Globus pallidus (tissue), 1 donor: ENCODE measurements around the gene KNOP1.
"Not testable (repeated sequence)": the region's sequence is repeated elsewhere in the genome, so short reads cannot be mapped to it uniquely, and the experiment has no call there.

Source experiments
- DNase-seq: peaks from one replicate; pipeline ENCODE4 v3.0.0-alpha.2; 2015; ENCODE audit warnings: low spot score

KNOP1 gene

GRCh38 chr16:19683453-19684236, 34.4 kb downstream of the KNOP1 start:
- no peak for DNase-seq

GRCh38 chr16:19681637-19682036, 36.4 kb downstream of the KNOP1 start:
- no peak for DNase-seq

- DNase-seq, result no peak
Measured at GRCh38 chr16:19680881-19681340, 37.1 kb downstream of the KNOP1 start.

GRCh38 chr16:19679281-19679680, 38.7 kb downstream of the KNOP1 start:
- DNase-seq, result not testable (repeated sequence)

GRCh38 chr16:19678804-19679203, 39.2 kb downstream of the KNOP1 start:
- DNase-seq, result no peak

GRCh38 chr16:19677402-19677801, 40.6 kb downstream of the KNOP1 start:
- DNase-seq, result no peak

GRCh38 chr16:19674485-19674884, 43.5 kb downstream of the KNOP1 start:
- no peak for DNase-seq

- no peak for DNase-seq
Measured at GRCh38 chr16:19672378-19672777, 45.6 kb downstream of the KNOP1 start.

- DNase-seq, result peak; percentile 95
Measured at GRCh38 chr16:19666477-19666876, 51.5 kb downstream of the KNOP1 start.

- DNase-seq, result not testable (repeated sequence)
Measured at GRCh38 chr16:19665313-19665712, 52.7 kb downstream of the KNOP1 start.

GRCh38 chr16:19664166-19664565, 53.9 kb downstream of the KNOP1 start:
- peak; percentile 62 for DNase-seq

- DNase-seq, result no peak
Measured at GRCh38 chr16:19662351-19662750, 55.7 kb downstream of the KNOP1 start.

- no peak for DNase-seq
Measured at GRCh38 chr16:19660432-19660831, 57.6 kb downstream of the KNOP1 start.

- DNase-seq, result peak; percentile 78
Measured at GRCh38 chr16:19659554-19659953, 58.5 kb downstream of the KNOP1 start.

GRCh38 chr16:19657831-19658230, 60.2 kb downstream of the KNOP1 start:
- DNase-seq, result no peak

GRCh38 chr16:19655242-19655777, 62.7 kb downstream of the KNOP1 start:
- no peak for DNase-seq

- DNase-seq, result no peak
Measured at GRCh38 chr16:19654147-19654546, 63.9 kb downstream of the KNOP1 start.
